PC-9 (cell line): ENCODE data around the gene MAPK8IP3. TPM values are rescaled to one million over a fixed set of nuclear protein-coding genes. Genes with fewer than 3 reads are reported as not detected.

Experiments
- BruUV-seq: library from RNA; stranded (reverse); fragments of 400-500 nt; replicated peaks from 2 replicates; lab custom pipeline; 2021; lab: Mats Ljungman, UMichigan
- CTCF ChIA-PET: fragments of 300-600 bp; sonication (Branson Sonifier 250); formaldehyde crosslinking; loops from one replicate; lab custom pipeline; 2022; ENCODE audit warnings: antibody characterized with exemption; lab: Charles Lee
- POLR2A ChIA-PET: fragments of 300-600 bp; sonication (Branson Sonifier 250); formaldehyde crosslinking; loops from one replicate; lab custom pipeline; 2022; ENCODE audit warnings: antibody characterized with exemption; ENCODE audit not compliant: unreplicated experiment; lab: Charles Lee
- DNase-seq, 2 experiments: peaks; one replicate each; pipeline versions ENCODE4 v3.0.0 to v3.0.0-alpha.2; 2015 to 2022; ENCODE audit warnings: mixed read lengths in 1 of 2
- H2AFZ ChIP-seq: fragments of 200-600 bp; sonication (generic); 2 replicates; pipeline ENCODE4 v1.8.1; 2017; ENCODE audit warnings: antibody characterized with exemption
- H3F3A ChIP-seq: fragments of 200-600 bp; sonication (generic); 2 replicates; pipeline ENCODE4 v1.8.1; 2017; ENCODE audit warnings: antibody characterized with exemption, mild to moderate bottlenecking, low read depth; ENCODE audit not compliant: insufficient read depth
- H3K27ac ChIP-seq: fragments of 200-600 bp; sonication (generic); 2 replicates; pipeline ENCODE4 v1.6.1; 2016; ENCODE audit warnings: mixed run types
- H3K27me3 ChIP-seq: fragments of 200-600 bp; sonication (generic); 2 replicates; pipeline ENCODE4 v1.6.1; 2016; ENCODE audit warnings: low read depth, mixed run types; ENCODE audit not compliant: insufficient read depth
- H3K36me3 ChIP-seq: fragments of 200-600 bp; sonication (generic); 2 replicates; pipeline ENCODE4 v1.6.1; 2016; ENCODE audit warnings: low read depth, mixed run types
- H3K4me1 ChIP-seq: fragments of 200-600 bp; sonication (generic); replicated peaks from 2 replicates; pipeline ENCODE4 v1.6.1; 2016; ENCODE audit warnings: mixed run types; ENCODE audit not compliant: insufficient read depth
- H3K4me2 ChIP-seq: fragments of 200-600 bp; sonication (generic); 2 replicates; pipeline ENCODE4 v1.6.1; 2017; ENCODE audit warnings: mixed run types
- H3K4me3 ChIP-seq: fragments of 200-600 bp; sonication (generic); 2 replicates; pipeline ENCODE4 v1.6.1; 2016; ENCODE audit warnings: mixed run types
- H3K79me2 ChIP-seq: fragments of 200-600 bp; sonication (generic); 2 replicates; pipeline ENCODE4 v1.6.1; 2017; ENCODE audit warnings: low read depth, mixed run types
- H3K9me2 ChIP-seq: fragments of 200-600 bp; sonication (generic); 2 replicates; pipeline ENCODE4 v1.8.1; 2017; ENCODE audit warnings: mild to moderate bottlenecking; ENCODE audit not compliant: insufficient read depth
- H3K9me3 ChIP-seq: fragments of 200-600 bp; sonication (generic); 2 replicates; pipeline ENCODE4 v1.8.1; 2016; ENCODE audit warnings: low read depth; ENCODE audit not compliant: insufficient read depth
- H4K20me1 ChIP-seq: fragments of 200-600 bp; sonication (generic); 2 replicates; pipeline ENCODE4 v1.8.1; 2017; ENCODE audit not compliant: insufficient read depth
- EZH2 ChIP-seq: fragments of 200-600 bp; sonication (generic); IDR thresholded peaks from 2 replicates; pipeline ENCODE4 v1.8.0; 2017; ENCODE audit warnings: antibody characterized with exemption, low read depth
- intact Hi-C: fragments of 100-400 bp; cut with micrococcal nuclease; formaldehyde crosslinking; loops from one replicate; pipeline ENCODE4 v1.10.0; 2022; ENCODE audit not compliant: unreplicated experiment
- total RNA-seq: library from RNA; stranded (reverse); gene quantifications from 2 replicates; pipeline ENCODE4 v1.2.3, GENCODE V29; 2021
- TF ChIP-seq, protein P1 (sequence below): fragments of 200-600 bp; sonication (generic); conservative IDR thresholded peaks from 2 replicates; pipeline ENCODE4 v1.6.1; 2017; ENCODE audit warnings: mixed run types, antibody characterized with exemption, mild to moderate bottlenecking, moderate library complexity

MAPK8IP3 gene
- total RNA-seq, 1 experiment from 2014 or later: 125 TPM

DNA sequence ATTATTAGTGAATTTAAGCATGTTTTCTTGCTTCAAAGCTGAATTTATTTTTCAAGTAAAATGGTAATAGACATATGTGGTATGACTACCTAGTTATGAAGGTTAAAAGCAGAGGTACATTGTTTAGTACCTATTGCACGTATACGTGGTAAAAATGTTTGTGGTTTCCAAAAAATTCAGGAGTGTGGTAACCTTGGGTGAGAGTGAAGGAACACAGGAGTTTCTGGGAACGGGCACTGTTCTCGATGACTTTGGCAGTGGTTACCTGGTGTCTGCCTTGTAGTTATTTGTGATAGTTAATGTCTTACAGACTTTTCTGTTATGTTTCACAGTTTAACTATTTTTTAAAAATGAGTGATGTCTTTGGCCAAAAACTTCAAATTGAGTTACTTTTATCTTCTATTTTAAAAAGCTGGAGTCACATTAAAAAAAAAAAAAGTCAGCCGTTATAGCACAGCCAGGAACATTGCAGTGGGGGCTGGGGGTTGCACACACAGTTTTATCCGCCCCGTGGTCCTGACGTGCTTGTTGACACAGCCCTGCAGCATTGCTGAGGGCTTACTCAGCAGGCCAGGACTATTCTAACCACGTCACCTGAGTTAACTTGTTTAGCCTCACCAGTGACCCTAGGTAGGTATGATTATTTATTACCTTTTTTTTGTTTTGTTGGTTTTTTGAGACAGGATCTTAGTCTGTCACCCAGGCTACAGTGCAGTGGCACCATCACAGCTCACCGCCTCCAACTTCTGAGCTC, 17.0 kb upstream of the MAPK8IP3 start:
- Histone ChIP-seq H3K4me1 (peaks cover 87% of the 10 kb centered on the region), H3K4me3 (peak overlapping the region; percentile 38; the same call in 1 of the 2 replicates)
- CTCF ChIA-PET: interaction anchor here (0.5 kb wide), 1 partner anchor 167 kb away, joined by 4 read pairs; no protein-coding TSS in a partner anchor

DNA sequence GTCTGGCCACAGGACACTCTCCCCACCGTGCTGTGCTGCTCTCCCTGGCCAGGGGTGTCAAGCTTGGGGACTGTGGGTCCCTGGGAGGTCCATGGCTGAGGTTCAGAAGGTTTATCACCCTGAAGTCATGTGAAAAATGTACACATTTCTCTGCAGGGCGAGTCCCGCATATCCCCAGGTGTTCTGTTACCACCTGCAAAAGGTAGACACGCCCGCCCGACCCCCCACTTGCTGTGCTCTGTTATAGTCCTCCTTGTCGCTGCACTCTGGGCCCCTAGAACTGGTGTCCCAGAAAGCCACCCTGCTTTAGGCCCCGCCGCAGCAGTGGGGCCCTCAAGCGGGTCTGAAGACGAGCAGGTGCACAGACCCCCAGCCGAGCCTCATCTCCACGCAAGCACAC, 16.1 kb upstream of the MAPK8IP3 start:
- Histone ChIP-seq H3K27ac (peak overlapping the region; percentile 99), H2AFZ (no peak overlapping the region)

More for the DNA sequence above, 17.0 kb upstream of the MAPK8IP3 start:
- H4K20me1 ChIP-seq: no peaks in the 10 kb centered on the region
- H3K9me3 ChIP-seq: 0 out of 2 replicates have a peak, but pooled peaks cover under 1% of the 10 kb centered on the region
- H3K36me3 ChIP-seq: peaks cover 67% of the 10 kb centered on the region
- no peaks in the 10 kb centered on the region for H3K9me2 ChIP-seq
- H3K4me2 ChIP-seq: peak overlapping the region; percentile 81
- POLR2A ChIA-PET: interaction anchor here (0.6 to 1.0 kb wide), 3 partner anchors 11 to 55 kb away, joined by 3 to 6 read pairs (median 6); partner anchors contain the start of gene JPT2
- no peak overlapping the region for H2AFZ ChIP-seq
- H3F3A ChIP-seq: peaks cover 82% of the 10 kb centered on the region
- DNase-seq: peak; percentile 91 to 97
- H3K27ac ChIP-seq: peak overlapping the region; percentile 99
- intact Hi-C loops: loop anchor here (1.0 to 5.0 kb wide), 3 partner anchors 11 to 77 kb away; partner anchors contain the start of genes CRAMP1, IFT140 and JPT2
- TF ChIP-seq, protein P1, sequence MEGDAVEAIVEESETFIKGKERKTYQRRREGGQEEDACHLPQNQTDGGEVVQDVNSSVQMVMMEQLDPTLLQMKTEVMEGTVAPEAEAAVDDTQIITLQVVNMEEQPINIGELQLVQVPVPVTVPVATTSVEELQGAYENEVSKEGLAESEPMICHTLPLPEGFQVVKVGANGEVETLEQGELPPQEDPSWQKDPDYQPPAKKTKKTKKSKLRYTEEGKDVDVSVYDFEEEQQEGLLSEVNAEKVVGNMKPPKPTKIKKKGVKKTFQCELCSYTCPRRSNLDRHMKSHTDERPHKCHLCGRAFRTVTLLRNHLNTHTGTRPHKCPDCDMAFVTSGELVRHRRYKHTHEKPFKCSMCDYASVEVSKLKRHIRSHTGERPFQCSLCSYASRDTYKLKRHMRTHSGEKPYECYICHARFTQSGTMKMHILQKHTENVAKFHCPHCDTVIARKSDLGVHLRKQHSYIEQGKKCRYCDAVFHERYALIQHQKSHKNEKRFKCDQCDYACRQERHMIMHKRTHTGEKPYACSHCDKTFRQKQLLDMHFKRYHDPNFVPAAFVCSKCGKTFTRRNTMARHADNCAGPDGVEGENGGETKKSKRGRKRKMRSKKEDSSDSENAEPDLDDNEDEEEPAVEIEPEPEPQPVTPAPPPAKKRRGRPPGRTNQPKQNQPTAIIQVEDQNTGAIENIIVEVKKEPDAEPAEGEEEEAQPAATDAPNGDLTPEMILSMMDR: no peak
- no peak for TF ChIP-seq EZH2
- BruUV-seq: no TSS peak
- no peaks in the 10 kb centered on the region for H3K27me3 ChIP-seq
- peaks cover 92% of the 10 kb centered on the region for H3K79me2 ChIP-seq

DNA sequence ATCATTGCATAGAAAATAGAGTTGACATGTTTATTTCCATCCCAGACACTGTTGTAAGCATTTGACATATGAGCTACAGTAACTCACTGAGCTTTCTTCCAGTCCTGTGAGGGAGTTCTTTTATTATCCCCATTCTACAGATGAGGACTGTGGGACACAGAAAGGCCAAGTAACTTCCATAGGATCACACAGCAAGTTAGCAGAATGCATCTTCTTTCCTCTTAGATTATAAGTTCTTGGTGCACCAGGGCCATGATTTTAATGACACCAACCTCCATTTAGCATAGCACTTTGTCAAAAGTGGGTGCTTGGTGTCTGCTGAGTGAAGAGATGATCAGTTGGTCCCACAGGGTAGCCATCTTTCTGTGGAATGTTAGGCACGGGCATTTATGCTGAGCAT, 15.2 kb upstream of the MAPK8IP3 start:
- Histone ChIP-seq H3K27me3 (no peaks in the 10 kb centered on the region), H3F3A (peaks cover 75% of the 10 kb centered on the region), H2AFZ (no peak overlapping the region), H3K4me2 (peak overlapping the region; percentile 81), H3K4me3 (no peak overlapping the region), H3K79me2 (peaks cover 89% of the 10 kb centered on the region), H3K36me3 (peaks cover 67% of the 10 kb centered on the region), H3K9me3 (no peaks in the 10 kb centered on the region), H3K4me1 (peaks cover 69% of the 10 kb centered on the region), H3K9me2 (no peaks in the 10 kb centered on the region), H4K20me1 (no peaks in the 10 kb centered on the region), H3K27ac (peak overlapping the region; percentile 99)
- POLR2A ChIA-PET: interaction anchor here (0.5 to 0.8 kb wide), 4 partner anchors 13 to 198 kb away, joined by 3 to 15 read pairs (median 4); partner anchors contain the start of genes JPT2 and TELO2
- no peak for TF ChIP-seq EZH2
- TF ChIP-seq, protein P1: no peak
- intact Hi-C loops: no loop called here
- BruUV-seq: no TSS peak
- CTCF ChIA-PET: interaction anchor here (1.4 kb wide), 1 partner anchor 55 kb away, joined by 6 read pairs; no protein-coding TSS in a partner anchor
- DNase-seq: no peak

More for the DNA sequence above, 16.1 kb upstream of the MAPK8IP3 start:
- H3K4me2 ChIP-seq: peak overlapping the region; percentile 81
- no TSS peak for BruUV-seq
- H3K27me3 ChIP-seq: no peaks in the 10 kb centered on the region
- ChIA-PET CTCF (interaction anchor here (0.7 kb wide), 1 partner anchor 16 kb away, joined by 11 read pairs; no protein-coding TSS in a partner anchor), POLR2A (interaction anchor here (1.0 kb wide), 1 partner anchor 12 kb away, joined by 6 read pairs; the partner anchor contains the start of gene JPT2)
- H3K4me3 ChIP-seq: peak overlapping the region; percentile 38; the same call in 1 of the 2 replicates
- no peaks in the 10 kb centered on the region for H3K9me3 ChIP-seq
- no peaks in the 10 kb centered on the region for H4K20me1 ChIP-seq
- peaks cover 68% of the 10 kb centered on the region for H3K36me3 ChIP-seq
- intact Hi-C loops: loop anchor here (1.0 to 5.0 kb wide), 3 partner anchors 12 to 78 kb away; partner anchors contain the start of genes CRAMP1, IFT140 and JPT2
- DNase-seq: peak; percentile 75 to 84
- H3F3A ChIP-seq: peaks cover 78% of the 10 kb centered on the region
- H3K9me2 ChIP-seq: no peaks in the 10 kb centered on the region
- H3K79me2 ChIP-seq: peaks cover 92% of the 10 kb centered on the region
- TF ChIP-seq EZH2: no peak
- TF ChIP-seq, protein P1: no peak
- H3K4me1 ChIP-seq: peaks cover 78% of the 10 kb centered on the region
